GM18868 (cell line): Measurements from ENCODE around the gene HCFC1.

ENCODE experiments used
- ATAC-seq: cut with Tn5 transposase; IDR thresholded peaks from one replicate; pipeline ENCODE4 v1.9.1; 2021; ENCODE audit warnings: mild to moderate bottlenecking, moderate library complexity; ENCODE audit not compliant: unreplicated experiment

Gene HCFC1

DNA sequence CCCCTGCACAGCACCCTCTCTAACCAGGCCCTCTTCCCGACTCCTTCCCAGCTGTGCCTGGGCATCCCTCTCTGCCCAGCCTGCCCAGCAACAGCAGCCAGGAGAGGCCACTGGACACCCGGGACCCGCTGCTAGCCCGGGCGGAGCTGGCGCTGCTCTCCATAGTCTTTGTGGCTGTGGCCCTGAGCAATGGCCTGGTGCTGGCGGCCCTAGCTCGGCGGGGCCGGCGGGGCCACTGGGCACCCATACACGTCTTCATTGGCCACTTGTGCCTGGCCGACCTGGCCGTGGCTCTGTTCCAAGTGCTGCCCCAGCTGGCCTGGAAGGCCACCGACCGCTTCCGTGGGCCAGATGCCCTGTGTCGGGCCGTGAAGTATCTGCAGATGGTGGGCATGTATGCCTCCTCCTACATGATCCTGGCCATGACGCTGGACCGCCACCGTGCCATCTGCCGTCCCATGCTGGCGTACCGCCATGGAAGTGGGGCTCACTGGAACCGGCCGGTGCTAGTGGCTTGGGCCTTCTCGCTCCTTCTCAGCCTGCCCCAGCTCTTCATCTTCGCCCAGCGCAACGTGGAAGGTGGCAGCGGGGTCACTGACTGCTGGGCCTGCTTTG is 66.0 kb downstream of the HCFC1 start:
- no peak for ATAC-seq

- no peak for ATAC-seq
These were observed 67.3 kb downstream of the HCFC1 start, which contains the start of gene AVPR2 for GRCh38 chrX:153903991-153904957. Gene AVPR2, plus strand, starts transcription at chrX:153904673. Its CDS starts 473 bp downstream, at chrX:153905146.

DNA sequence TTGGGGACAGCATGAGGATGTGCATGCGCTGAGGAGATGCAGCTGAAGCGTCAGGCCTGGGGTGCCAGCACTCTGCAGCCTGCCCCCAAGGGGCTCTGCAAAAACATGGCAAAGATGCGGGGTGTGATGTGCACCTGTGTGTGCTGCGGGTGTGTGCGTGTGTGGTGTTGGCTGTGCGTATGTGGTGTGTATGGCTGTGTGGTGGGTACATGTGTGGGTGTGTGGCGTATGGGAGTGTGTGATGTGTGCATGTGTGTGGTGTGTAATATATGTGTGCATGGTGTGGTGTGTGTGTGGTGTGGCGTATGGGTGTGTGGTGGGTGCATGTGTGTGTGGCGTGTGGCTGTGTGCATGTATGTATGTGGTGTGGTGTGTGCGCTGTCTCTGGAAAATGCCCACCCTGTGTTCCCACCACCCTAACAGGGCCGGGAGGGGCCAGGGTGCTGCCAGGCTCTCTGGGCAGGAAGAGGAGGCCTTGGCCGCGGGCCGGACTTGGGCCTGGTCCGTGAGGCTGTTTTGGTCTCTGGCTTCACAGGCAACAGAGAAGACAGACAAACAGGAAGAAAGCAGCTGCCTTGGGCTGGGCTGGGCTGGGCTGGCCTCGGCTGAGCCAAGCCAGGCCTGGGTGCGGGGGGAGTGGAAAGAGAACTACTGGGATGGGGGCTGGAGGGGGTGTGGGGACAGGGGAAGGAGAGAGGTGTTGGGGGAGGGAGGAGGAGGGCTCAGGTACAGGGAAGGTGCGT is 68.2 kb downstream of the HCFC1 start:
- ATAC-seq: no peak

DNA sequence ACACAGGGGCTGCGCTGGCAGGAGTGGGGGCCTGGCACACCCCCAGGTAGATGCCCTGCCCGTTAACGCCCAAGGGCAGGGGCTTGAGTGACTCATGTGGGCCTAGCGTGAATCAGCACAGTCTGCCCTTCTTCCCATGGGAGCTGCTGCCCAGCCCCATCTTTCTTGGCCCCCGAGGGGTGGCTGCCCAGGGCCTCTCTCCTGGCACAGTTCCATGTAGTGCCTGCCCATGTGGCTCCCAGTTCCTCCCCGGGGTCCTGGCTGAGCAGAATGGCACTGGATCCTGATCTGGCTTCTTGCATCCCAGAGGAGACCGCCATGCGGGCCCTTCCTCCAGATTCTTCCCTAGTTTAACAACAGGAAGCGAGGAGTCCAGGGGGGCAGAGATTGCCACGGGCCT is 69.2 kb downstream of the HCFC1 start:
- ATAC-seq: no peak

DNA sequence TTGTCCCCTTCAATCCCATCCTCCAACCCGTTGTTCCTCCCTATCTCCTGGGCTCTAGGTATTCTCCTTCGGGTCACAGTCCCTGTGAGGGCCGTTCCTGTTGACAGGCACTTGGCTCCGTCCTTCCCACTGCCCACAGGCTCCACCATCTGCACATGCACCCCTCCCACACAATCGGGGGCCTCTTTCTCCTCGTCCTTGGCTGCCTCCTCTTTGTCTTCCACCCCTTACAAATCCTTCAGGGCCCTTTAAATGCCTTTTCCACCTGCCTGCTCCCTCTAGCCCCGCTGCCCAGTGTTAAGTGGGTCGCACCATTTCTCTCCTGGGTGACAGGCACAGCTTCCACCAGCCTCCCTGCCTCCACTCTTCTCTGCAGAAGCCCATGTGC is 69.9 kb downstream of the HCFC1 start:
- no peak for ATAC-seq

DNA sequence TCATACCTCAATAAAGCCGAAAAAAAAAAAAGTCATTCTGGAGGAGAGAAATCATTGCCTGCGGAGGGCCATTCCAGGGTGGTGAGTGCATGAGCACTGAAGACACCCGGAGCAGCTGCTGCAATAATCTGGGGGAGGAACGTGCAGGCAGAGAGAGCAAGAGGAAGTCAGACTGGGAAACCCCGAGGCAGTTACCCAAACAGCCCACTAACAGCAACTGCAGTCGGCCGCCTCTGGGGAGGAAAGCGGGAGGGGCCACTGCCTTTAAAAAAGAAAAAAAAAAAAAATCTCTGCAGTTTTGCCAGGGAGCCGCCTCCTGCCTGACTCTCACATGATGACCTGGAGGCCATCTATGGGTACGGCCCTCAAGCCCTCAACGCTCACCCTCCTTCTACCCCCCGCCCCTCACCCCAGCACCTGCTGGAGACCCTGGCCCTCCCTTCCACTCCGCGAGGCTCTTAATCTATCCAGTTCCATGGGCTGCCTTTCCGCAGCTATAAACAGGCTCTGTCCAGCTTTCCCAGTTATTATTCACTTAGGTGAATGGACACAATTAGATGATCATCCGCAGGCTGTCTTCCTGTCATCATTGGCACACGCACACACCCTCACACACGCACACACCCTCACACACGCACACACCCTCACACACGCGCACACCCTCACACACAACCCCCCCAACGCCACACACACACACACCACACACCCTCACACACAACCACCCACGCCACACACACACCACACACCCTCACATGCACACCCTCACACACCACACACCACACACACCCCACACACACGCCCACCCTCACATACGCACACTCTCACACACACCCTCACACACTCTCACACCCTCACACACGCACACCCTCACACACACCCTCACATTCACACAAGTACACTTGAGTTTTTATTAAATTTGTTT is 70.5 kb downstream of the HCFC1 start:
- peak; percentile 87 for ATAC-seq

DNA sequence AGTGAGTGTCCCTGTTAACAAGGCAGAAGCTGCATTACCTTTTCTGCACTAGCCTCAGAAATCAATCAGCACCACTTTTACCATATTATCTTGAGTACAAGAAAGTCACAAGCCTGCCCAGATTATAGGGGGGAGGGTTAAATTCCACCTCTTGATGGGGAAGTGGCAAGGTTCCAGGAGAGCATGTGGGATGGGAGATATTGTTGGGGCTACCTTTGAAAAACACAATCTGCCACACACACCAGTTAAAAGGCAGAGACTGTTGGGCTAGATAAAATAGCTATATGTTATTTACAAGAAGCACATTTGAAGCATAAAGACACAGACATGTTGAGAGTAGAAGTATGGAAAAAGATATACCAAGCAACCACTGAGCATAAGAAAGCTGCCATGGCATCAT is 73.7 kb downstream of the HCFC1 start:
- ATAC-seq: no peak
